Activated T-cell treated with anti-CD3 and anti-CD28 coated beads, Interleukin-2, amount 50 U/mL, for 72 hours (primary cell): ENCODE results near the gene ZNF341. TPM values are rescaled to one million over a fixed set of nuclear protein-coding genes. Genes with fewer than 3 reads are reported as not detected.
"Not testable (repeated sequence)": the region's sequence is repeated elsewhere in the genome, so short reads cannot be mapped to it uniquely, and the experiment has no call there.

Source experiments
- ATAC-seq, 2 donors: fragments of 150-1000 bp; cut with Tn5 transposase; replicated peaks in 1 of 2; 2 replicates each; pipeline ENCODE4 v1.10.0; 2021; ENCODE audit warnings: moderate library complexity in 2 of 2, mild to moderate bottlenecking in 1 of 2
- DNase-seq, 2 donors: peaks; one replicate each; pipeline ENCODE4 v3.0.0; 2021 to 2022; ENCODE audit warnings: mixed read lengths in 1 of 2
- H3K27ac Mint-ChIP-seq: one replicate; pipeline ENCODE4 v1.8.0; 2022; ENCODE audit warnings: mild to moderate bottlenecking, moderate library complexity, mixed read lengths
- H3K27me3 Mint-ChIP-seq: one replicate; pipeline ENCODE4 v1.8.0; 2022; ENCODE audit warnings: low read depth, mixed read lengths
- H3K36me3 Mint-ChIP-seq, 2 donors: one replicate each; pipeline ENCODE4 v1.8.0; 2022; ENCODE audit warnings: mixed read lengths in 2 of 2, mild to moderate bottlenecking in 1 of 2; ENCODE audit not compliant: insufficient read depth in 2 of 2
- H3K4me1 Mint-ChIP-seq: one replicate; pipeline ENCODE4 v1.8.0; 2022; ENCODE audit warnings: low read depth, mixed read lengths
- H3K4me3 Mint-ChIP-seq, 2 donors: one replicate each; pipeline ENCODE4 v1.8.0; 2022; ENCODE audit warnings: mild to moderate bottlenecking in 2 of 2, mixed read lengths in 2 of 2, moderate library complexity in 2 of 2
- H3K9me3 Mint-ChIP-seq, 2 donors: one replicate each; pipeline ENCODE4 v1.8.0; 2022; ENCODE audit warnings: mixed read lengths in 2 of 2
- total RNA-seq, 2 donors: library from RNA; stranded (reverse); gene quantifications; one replicate each; pipeline ENCODE4 v1.2.3, GENCODE V29; 2022

ZNF341 gene
- total RNA-seq, 2 donors from 2014 or later: 3.0 to 3.3 TPM

DNA sequence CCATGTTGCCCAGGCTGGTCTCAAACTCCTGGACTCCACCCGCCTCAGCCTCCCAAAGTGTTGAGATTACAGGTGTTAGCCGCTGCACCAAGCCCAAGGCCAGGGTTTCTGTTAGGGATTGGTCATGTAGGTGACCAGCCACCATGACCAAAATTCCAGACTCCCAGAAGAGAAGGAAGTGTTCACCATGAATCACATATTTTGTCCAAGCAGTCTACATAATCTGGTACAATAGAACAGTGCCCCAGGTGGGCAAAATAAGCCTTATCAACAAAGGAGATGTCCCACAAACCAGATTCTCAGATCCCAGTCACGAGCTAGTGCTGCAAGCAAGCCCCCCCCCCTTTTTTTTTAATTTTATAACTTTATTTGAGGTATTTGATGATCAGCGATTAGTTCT, 20.0 kb downstream of the ZNF341 start:
- Mint-ChIP-seq H3K4me3 (no peak overlapping the region), H3K4me1 (no peaks in the 10 kb centered on the region), H3K27ac (no peak overlapping the region), H3K36me3 (peaks cover 0 to 1% of the 10 kb centered on the region in 2 donors), H3K27me3 (no peaks in the 10 kb centered on the region), H3K9me3 (no peaks in the 10 kb centered on the region)
- DNase-seq (no peak), ATAC-seq (no peak)

DNA sequence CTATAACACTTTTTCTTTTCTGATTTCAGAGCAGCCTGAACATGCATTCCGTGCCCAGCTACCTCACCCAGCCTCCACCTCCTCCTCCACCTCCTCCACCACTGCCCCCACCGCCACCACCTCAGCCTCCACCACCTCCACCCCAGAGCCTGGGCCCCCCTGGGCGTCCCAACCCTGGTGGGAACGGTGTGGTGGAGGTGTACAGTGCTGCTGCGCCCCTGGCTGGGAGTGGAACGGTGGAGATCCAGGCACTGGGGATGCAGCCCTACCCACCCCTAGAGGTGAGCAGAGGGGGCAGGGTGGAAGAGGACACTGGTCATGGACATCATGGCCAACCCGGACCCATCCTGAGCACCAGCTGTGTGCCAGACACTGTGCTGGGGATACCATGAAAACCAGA, 21.3 kb downstream of the ZNF341 start:
- H3K9me3 Mint-ChIP-seq: peaks cover 0 to 4% of the 10 kb centered on the region in 2 donors
- no peak overlapping the region for H3K4me3 Mint-ChIP-seq
- H3K4me1 Mint-ChIP-seq: no peaks in the 10 kb centered on the region
- ATAC-seq: no peak
- no peak for DNase-seq
- no peak overlapping the region for H3K27ac Mint-ChIP-seq
- no peaks in the 10 kb centered on the region for H3K27me3 Mint-ChIP-seq
- H3K36me3 Mint-ChIP-seq: peaks cover 4 to 8% of the 10 kb centered on the region in 2 donors

DNA sequence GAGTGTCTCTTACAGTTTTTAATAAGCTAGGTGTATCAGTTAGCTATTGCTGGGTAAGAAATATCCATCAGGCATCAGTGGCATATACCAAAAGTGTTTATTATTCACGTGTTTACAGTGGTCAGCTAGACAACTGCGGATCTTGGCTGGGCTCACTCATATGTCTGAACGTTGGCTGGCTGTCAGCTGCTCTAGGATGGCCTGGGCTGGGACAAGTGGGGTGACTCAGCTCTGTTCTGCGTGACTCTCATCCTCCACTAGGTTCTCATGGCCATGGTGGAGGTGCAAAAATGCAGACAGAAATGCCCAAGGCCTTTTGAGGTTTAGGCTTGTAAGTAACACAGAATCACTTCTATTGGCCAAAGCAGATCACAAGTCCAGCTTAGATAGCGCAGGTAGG, 22.0 kb downstream of the ZNF341 start:
- ATAC-seq: no peak
- no peaks in the 10 kb centered on the region for H3K4me1 Mint-ChIP-seq
- H3K4me3 Mint-ChIP-seq: no peak overlapping the region
- no peaks in the 10 kb centered on the region for H3K27me3 Mint-ChIP-seq
- no peak overlapping the region for H3K27ac Mint-ChIP-seq
- no peak for DNase-seq
- H3K9me3 Mint-ChIP-seq: peaks cover 0 to 4% of the 10 kb centered on the region in 2 donors
- peaks cover 4 to 9% of the 10 kb centered on the region in 2 donors for H3K36me3 Mint-ChIP-seq

DNA sequence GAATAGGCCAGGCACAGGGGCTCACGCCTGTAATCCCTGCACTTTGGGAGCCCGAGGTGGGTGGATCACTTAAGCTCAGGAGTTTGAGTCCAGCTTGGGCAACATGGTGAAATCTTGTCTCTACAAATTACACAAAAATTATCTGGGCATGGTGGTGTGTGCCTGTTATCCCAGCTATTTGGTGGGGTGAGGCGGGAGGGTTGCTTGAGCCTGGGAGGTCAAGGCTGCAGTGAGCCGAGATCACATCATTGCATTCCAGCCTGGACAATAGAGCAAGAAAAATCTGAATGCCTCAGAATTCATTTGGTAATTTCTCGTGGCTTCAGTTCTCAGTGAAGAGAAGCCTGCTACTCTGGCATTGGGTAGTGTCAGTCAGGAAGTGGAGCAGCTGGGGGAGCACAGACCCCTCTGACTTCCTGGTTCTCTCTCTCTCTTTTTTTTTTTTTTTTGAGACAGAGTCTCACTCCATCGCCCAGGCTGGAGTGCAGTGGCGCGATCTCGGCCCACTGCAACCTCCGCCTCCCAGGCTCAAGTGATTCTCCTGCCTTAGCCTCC, 24.2 kb downstream of the ZNF341 start:
- H3K9me3 Mint-ChIP-seq, DNase-seq, H3K27me3 Mint-ChIP-seq, H3K4me1 Mint-ChIP-seq, H3K36me3 Mint-ChIP-seq, ATAC-seq, H3K4me3 Mint-ChIP-seq, H3K27ac Mint-ChIP-seq: not testable (repeated sequence)

DNA sequence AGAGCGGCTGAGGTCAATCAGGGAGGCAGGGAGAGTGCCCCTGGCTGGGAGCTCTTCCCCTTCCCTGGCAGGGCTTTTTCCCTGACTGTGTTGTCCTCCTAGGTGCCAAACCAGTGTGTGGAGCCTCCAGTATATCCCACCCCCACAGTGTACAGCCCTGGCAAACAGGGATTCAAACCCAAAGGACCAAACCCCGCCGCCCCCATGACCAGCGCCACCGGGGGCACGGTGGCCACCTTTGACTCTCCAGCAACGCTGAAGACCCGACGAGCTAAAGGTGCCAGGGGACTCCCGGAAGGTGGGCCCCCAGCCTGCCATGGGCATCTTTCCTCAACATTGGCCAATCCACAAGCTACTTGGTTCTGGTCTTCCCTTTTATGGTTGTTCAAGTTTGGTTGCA, 25.2 kb downstream of the ZNF341 start:
- peaks cover 4 to 11% of the 10 kb centered on the region in 2 donors for H3K36me3 Mint-ChIP-seq
- no peak overlapping the region for H3K27ac Mint-ChIP-seq
- no peaks in the 10 kb centered on the region for H3K4me1 Mint-ChIP-seq
- H3K9me3 Mint-ChIP-seq: peaks cover 0 to 4% of the 10 kb centered on the region in 2 donors
- no peaks in the 10 kb centered on the region for H3K27me3 Mint-ChIP-seq
- DNase-seq (no peak), ATAC-seq (no peak)
- H3K4me3 Mint-ChIP-seq: no peak overlapping the region

DNA sequence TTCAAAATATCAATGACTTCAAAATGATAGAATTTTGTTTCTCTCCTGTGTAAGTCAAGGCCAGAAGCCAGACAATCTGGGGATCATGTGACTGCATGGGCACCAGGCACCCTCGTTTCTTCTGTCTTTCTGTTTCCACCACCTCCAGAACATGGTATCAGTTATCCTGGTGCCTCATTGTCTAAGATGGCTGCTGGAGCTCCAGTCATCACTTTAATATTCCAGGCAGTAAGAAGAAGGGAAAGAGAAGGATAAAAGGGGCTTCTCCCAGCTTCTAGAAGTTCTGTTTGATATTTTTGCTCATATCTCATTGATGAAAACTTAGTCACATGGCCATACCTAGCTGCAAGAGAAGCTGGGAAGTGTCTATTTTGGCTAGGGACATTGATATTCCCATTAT, 25.7 kb downstream of the ZNF341 start:
- Mint-ChIP-seq H3K4me3 (no peak overlapping the region), H3K27ac (no peak overlapping the region), H3K4me1 (no peaks in the 10 kb centered on the region), H3K27me3 (no peaks in the 10 kb centered on the region), H3K9me3 (peaks cover 0 to 4% of the 10 kb centered on the region in 2 donors), H3K36me3 (peaks cover 4 to 11% of the 10 kb centered on the region in 2 donors)
- ATAC-seq: no peak
- no peak for DNase-seq

DNA sequence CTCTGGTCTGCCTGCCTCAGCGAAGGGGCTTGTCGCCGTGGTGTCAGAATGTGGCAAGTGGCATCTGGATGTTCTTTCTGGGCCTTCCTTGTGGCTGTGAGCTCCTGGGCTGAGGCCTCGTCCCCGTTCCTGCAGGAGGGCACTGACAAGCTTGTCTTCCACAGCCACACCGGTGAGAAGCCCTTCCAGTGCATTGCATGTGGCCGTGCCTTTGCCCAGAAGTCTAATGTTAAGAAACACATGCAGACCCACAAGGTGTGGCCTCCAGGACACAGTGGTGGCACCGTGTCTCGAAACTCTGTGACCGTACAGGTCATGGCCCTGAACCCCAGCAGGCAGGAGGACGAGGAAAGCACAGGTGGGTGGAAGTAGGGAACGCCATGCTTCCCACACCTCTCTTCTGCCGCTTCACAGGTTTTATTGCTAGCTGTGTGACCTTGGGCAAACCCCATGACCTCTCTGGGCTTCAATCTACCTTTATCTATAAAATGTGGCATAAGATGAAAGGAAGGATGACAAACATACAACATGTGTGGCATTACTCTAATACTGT, 30.0 kb downstream of the ZNF341 start:
- DNase-seq (no peak), ATAC-seq (no peak)
- Mint-ChIP-seq H3K36me3 (peaks cover 4 to 9% of the 10 kb centered on the region in 2 donors), H3K27ac (no peak overlapping the region), H3K9me3 (peaks cover 0 to 4% of the 10 kb centered on the region in 2 donors), H3K4me3 (no peak overlapping the region), H3K27me3 (no peaks in the 10 kb centered on the region), H3K4me1 (no peaks in the 10 kb centered on the region)

DNA sequence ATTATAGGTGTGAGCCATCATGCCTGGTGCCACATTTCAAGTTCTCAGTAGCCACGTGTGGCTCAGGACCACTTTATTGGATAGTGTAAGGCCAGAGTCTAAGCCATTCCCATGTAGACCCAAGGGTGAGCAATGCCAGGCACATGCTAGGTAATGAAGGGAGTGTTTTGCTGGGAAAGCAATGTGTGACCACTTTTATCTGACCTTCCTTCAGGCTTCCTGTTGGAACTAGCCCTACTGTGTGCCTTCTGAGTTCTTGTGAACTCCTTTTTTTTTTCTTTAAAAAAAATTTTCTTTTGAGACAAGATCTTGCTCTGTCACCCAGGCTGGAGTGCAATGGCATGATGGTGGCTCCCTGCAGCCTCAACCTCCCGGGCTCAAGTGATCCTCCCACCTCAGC, 33.3 kb downstream of the ZNF341 start:
- Mint-ChIP-seq H3K9me3 (no peaks in the 10 kb centered on the region), H3K4me1 (no peaks in the 10 kb centered on the region), H3K27me3 (no peaks in the 10 kb centered on the region), H3K36me3 (peaks cover 0 to 1% of the 10 kb centered on the region in 2 donors), H3K27ac (no peak overlapping the region), H3K4me3 (no peak overlapping the region)
- DNase-seq (no peak), ATAC-seq (no peak)

DNA sequence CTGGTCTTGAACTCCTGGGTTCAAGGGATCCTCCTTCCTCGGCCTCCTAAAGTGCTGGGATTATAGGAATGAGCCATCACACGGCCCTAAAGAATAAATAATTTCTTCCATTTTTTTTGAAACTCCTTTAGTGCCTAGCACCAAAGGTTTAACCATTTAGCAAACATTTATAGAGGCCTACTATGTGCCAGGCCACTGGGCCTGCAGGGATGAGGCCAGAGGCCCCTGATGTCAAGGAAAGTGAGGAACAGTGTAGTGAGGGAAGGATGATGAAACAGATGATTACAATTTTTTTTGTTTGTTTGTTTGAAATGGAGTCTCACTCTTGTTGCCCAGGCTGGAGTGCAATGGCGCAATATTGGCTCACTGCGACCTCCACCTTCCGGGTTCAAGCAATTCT, 33.8 kb downstream of the ZNF341 start:
- ATAC-seq (no peak), DNase-seq (no peak)
- Mint-ChIP-seq H3K4me1 (no peaks in the 10 kb centered on the region), H3K27me3 (no peaks in the 10 kb centered on the region), H3K27ac (no peak overlapping the region), H3K4me3 (no peak overlapping the region), H3K36me3 (peaks cover 0 to 3% of the 10 kb centered on the region in 2 donors), H3K9me3 (no peaks in the 10 kb centered on the region)

DNA sequence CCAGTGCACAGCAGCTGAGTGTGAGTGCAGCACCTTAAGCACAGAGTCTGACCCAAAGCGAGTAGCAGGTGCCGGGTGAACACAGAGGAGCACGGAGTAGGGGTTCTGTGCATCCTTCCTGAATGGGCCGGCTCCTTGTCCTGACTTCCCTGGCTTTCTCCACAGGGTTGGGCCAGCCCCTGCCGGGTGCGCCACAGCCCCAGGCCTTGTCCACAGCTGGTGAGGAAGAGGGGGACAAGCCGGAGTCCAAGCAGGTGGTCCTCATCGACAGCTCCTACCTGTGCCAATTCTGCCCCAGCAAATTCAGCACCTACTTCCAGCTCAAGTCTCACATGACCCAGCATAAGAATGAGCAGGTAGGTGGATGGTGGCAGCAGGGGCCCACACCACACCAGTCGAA, 34.9 kb downstream of the ZNF341 start:
- no peak for ATAC-seq
- H3K27ac Mint-ChIP-seq: no peak overlapping the region
- DNase-seq: no peak
- no peaks in the 10 kb centered on the region for H3K27me3 Mint-ChIP-seq
- peaks cover 2% of the 10 kb centered on the region for H3K4me1 Mint-ChIP-seq
- H3K4me3 Mint-ChIP-seq: no peak overlapping the region
- peaks cover 0 to 3% of the 10 kb centered on the region in 2 donors for H3K36me3 Mint-ChIP-seq
- H3K9me3 Mint-ChIP-seq: no peaks in the 10 kb centered on the region

DNA sequence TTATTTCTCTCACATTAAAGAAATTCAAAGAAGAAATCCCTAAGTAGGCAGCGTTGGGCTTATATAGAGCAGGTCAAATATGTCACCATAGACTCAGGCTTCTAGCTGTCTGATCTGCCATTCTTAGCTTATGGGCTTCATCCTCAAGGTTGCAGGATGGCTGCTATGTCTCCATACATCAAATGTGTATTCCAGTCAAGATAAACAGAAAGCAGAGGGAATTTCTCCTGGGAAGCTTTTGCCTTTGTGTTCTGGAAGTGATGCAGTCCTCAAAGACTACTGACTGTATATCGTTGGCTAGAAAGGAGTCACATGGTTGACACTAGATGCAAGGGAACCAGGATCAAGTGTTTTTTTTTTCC, 36.0 kb downstream of the ZNF341 start:
- H3K27me3 Mint-ChIP-seq: no peaks in the 10 kb centered on the region
- H3K9me3 Mint-ChIP-seq: no peaks in the 10 kb centered on the region
- peaks cover 12% of the 10 kb centered on the region for H3K4me1 Mint-ChIP-seq
- ATAC-seq: no peak
- no peak overlapping the region for H3K27ac Mint-ChIP-seq
- peaks cover 0 to 5% of the 10 kb centered on the region in 2 donors for H3K36me3 Mint-ChIP-seq
- no peak for DNase-seq
- no peak overlapping the region for H3K4me3 Mint-ChIP-seq

DNA sequence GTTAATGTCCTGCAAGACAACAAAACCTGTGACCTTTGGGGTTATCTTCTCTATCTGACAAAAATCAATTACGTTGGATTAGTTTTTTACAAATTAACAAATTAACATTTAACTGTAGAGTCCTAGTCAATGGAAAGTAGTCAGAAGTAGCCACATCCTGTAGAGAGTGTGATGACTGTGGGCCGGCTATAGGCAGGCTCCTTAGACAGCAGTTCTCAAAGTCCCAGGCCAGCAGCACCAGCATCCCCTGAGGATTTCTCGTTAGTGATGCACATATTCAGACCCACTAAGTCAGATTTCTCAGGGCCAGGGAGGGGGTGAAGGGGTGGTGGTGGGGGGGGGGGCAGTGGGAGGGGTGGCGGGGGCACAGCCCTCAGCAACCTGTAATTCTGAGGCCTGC, 37.2 kb downstream of the ZNF341 start:
- no peak for ATAC-seq
- Mint-ChIP-seq H3K4me1 (peaks cover 25% of the 10 kb centered on the region), H3K9me3 (no peaks in the 10 kb centered on the region), H3K27ac (no peak overlapping the region), H3K36me3 (peaks cover 0 to 7% of the 10 kb centered on the region in 2 donors), H3K27me3 (no peaks in the 10 kb centered on the region), H3K4me3 (no peak overlapping the region)
- no peak for DNase-seq

DNA sequence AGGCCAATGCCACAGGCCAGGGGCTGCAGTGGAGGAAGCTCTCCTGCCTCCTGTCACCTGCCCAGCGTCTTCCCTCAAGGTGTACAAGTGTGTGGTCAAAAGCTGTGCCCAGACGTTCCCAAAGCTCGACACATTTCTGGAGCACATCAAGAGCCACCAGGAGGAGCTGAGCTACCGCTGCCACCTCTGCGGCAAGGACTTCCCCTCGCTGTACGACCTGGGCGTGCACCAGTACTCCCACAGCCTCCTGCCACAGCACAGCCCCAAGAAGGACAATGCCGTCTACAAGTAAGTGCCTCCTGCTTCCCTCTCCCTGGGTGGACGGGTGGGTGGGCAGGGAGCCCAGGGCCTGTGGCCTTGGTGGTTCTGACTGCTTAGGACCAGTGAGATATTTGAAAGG, 38.2 kb downstream of the ZNF341 start:
- Mint-ChIP-seq H3K9me3 (no peaks in the 10 kb centered on the region), H3K36me3 (peaks cover 0 to 7% of the 10 kb centered on the region in 2 donors), H3K27me3 (no peaks in the 10 kb centered on the region), H3K4me1 (peaks cover 30% of the 10 kb centered on the region), H3K27ac (no peak overlapping the region), H3K4me3 (no peak overlapping the region)
- DNase-seq (no peak), ATAC-seq (no peak)

DNA sequence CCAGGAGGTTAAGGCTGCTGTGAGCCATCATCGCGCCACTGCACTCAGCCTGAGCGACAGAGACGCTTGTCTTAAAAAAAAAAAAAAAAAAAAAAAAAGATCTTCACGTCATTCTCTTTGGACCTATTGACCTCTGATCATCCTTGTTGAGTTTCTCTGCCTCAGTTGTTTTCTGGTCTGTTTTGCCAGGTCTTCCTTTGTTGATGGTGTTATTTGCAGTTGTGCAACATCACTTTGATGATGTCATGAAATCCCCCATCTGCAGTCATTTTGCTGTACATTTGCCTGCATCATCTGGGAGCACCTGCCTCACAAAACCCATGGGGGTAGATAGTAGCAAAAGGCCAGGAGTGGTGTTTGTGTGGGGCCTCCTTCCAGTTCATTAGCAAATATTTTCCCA, 40.1 kb downstream of the ZNF341 start:
- Mint-ChIP-seq H3K4me3 (no peak overlapping the region), H3K4me1 (peaks cover 30% of the 10 kb centered on the region), H3K9me3 (no peaks in the 10 kb centered on the region), H3K27ac (no peak overlapping the region), H3K36me3 (peaks cover 0 to 7% of the 10 kb centered on the region in 2 donors), H3K27me3 (no peaks in the 10 kb centered on the region)
- no peak for ATAC-seq
- DNase-seq: no peak
